GM23248 (cell line): Measurements from ENCODE around the gene TAS2R13. TPM values are rescaled to one million over a fixed set of nuclear protein-coding genes. Genes with fewer than 3 reads are reported as not detected.

Experiments
- DNase-seq: peaks from one replicate; pipeline ENCODE4 v3.0.0-alpha.2; 2015
- H2AFZ ChIP-seq: fragments of 200-600 bp; sonication (generic); 2 replicates; pipeline ENCODE4 v1.6.1; 2016; ENCODE audit warnings: antibody characterized with exemption
- H3F3A ChIP-seq: fragments of 200-600 bp; sonication (generic); 2 replicates; pipeline ENCODE4 v1.6.1; 2016; ENCODE audit warnings: mild to moderate bottlenecking, antibody characterized with exemption, mixed run types; ENCODE audit not compliant: insufficient read depth
- H3K27ac ChIP-seq: fragments of 200-600 bp; sonication (generic); 2 replicates; pipeline ENCODE4 v1.5.1; 2016; ENCODE audit warnings: mild to moderate bottlenecking
- H3K27me3 ChIP-seq: fragments of 200-600 bp; sonication (generic); replicated peaks from 2 replicates; pipeline ENCODE4 v1.6.1; 2016; ENCODE audit warnings: mild to moderate bottlenecking; ENCODE audit not compliant: insufficient read depth
- H3K36me3 ChIP-seq: fragments of 200-600 bp; sonication (generic); 2 replicates; pipeline ENCODE4 v1.6.1; 2016; ENCODE audit warnings: low read depth, mild to moderate bottlenecking
- H3K4me1 ChIP-seq: fragments of 200-600 bp; sonication (generic); 2 replicates; pipeline ENCODE4 v1.6.1; 2016; ENCODE audit warnings: mild to moderate bottlenecking; ENCODE audit not compliant: insufficient read depth
- H3K4me2 ChIP-seq: fragments of 200-600 bp; sonication (generic); one replicate; pipeline ENCODE4 v1.6.1; 2016; ENCODE audit warnings: mild to moderate bottlenecking; ENCODE audit not compliant: unreplicated experiment
- H3K4me3 ChIP-seq: fragments of 200-600 bp; sonication (generic); 2 replicates; pipeline ENCODE4 v1.5.1; 2016; ENCODE audit warnings: mild to moderate bottlenecking
- H3K79me2 ChIP-seq: fragments of 200-600 bp; sonication (generic); 2 replicates; pipeline ENCODE4 v1.6.1; 2016; ENCODE audit warnings: mild to moderate bottlenecking; ENCODE audit not compliant: insufficient read depth
- H3K9ac ChIP-seq: fragments of 200-600 bp; sonication (generic); 2 replicates; pipeline ENCODE4 v1.6.1; 2016; ENCODE audit warnings: mild to moderate bottlenecking
- H3K9me2 ChIP-seq: fragments of 200-600 bp; sonication (generic); 2 replicates; pipeline ENCODE4 v1.6.1; 2016; ENCODE audit warnings: mixed run types, mild to moderate bottlenecking, moderate library complexity; ENCODE audit not compliant: insufficient read depth
- H3K9me3 ChIP-seq: fragments of 200-600 bp; sonication (generic); one replicate; pipeline ENCODE4 v1.6.1; 2017; ENCODE audit warnings: low read depth
- H4K20me1 ChIP-seq: fragments of 200-600 bp; sonication (generic); 2 replicates; pipeline ENCODE4 v1.6.0; 2016; ENCODE audit not compliant: insufficient read depth
- EZH2 ChIP-seq: fragments of 200-600 bp; sonication (generic); IDR thresholded peaks from 2 replicates; pipeline ENCODE4 v1.6.1; 2018; ENCODE audit warnings: antibody characterized with exemption, mild to moderate bottlenecking; ENCODE audit not compliant: insufficient read depth, poor library complexity, severe bottlenecking
- EZH2phosphoT487 ChIP-seq: fragments of 200-600 bp; sonication (generic); IDR thresholded peaks from 2 replicates; pipeline ENCODE4 v1.6.1; 2018; ENCODE audit warnings: antibody characterized with exemption, moderate library complexity, mild to moderate bottlenecking, low read depth; ENCODE audit not compliant: insufficient read depth
- WGBS, 2 experiments: methylation state at CpG; one replicate each; pipeline ENCODE4 v1.1.6; 2015 to 2017; ENCODE audit warnings: low lambda C conversion rate in 2 of 2, low coverage in 1 of 2; ENCODE audit errors: missing lambda C conversion rate in 2 of 2; 5-methylcytosine and 5-hydroxymethylcytosine counted together
- in situ Hi-C: fragments of 300-500 bp; cut with MboI; formaldehyde crosslinking; loops from 2 replicates; pipeline ENCODE4 v1.15.0; 2020
- polyA plus RNA-seq: library from polyadenylated mRNA; unstranded; fragments of >200 nt; fragmentation: Nextera tagmentation; extraction: Ambion mirVana; gene quantifications from 2 replicates; pipeline ENCODE4 v1.2.1, GENCODE V29; 2016
- total RNA-seq: library from RNA; depleted of rRNA; stranded (reverse); fragments of >200 nt; shearing (Covaris generic); gene quantifications from 2 replicates; pipeline ENCODE4 v1.2.3, GENCODE V29; 2014

TAS2R13 gene
- total and polyA plus RNA-seq, 2 experiments from 2014 or later, result 0.32 TPM; not detected in 1

- no peak overlapping the region for H2AFZ ChIP-seq
- H3K4me2 ChIP-seq, result no peak overlapping the region
- no peaks in the 10 kb centered on the region for H3K9me3 ChIP-seq
- H3F3A ChIP-seq, result no peaks in the 10 kb centered on the region
- no peaks in the 10 kb centered on the region for H3K4me1 ChIP-seq
- no peaks in the 10 kb centered on the region for H3K27me3 ChIP-seq
- in situ Hi-C loops, result no loop called here
- H3K4me3 ChIP-seq, result no peak overlapping the region
- no peaks in the 10 kb centered on the region for H3K9me2 ChIP-seq
- TF ChIP-seq EZH2phosphoT487 (no peak), EZH2 (no peak)
- H4K20me1 ChIP-seq, result no peaks in the 10 kb centered on the region
- DNase-seq, result no peak
- no peak overlapping the region for H3K9ac ChIP-seq
- H3K36me3 ChIP-seq, result no peaks in the 10 kb centered on the region
- no peaks in the 10 kb centered on the region for H3K79me2 ChIP-seq
- no peak overlapping the region for H3K27ac ChIP-seq
Observed at GRCh38 chr12:10889226-10889625, 20.1 kb downstream of the TAS2R13 start.

GRCh38 chr12:10884086-10884725 lies 25.2 kb downstream of the TAS2R13 start, which contains the start of gene PRH1:
TSS of gene PRH1 (minus strand) at chr12:10884255. CDS start at chr12:10884217, 38 bp downstream.
- H3K27me3 ChIP-seq, result no peaks in the 10 kb centered on the region
- H4K20me1 ChIP-seq, result no peaks in the 10 kb centered on the region
- H3K4me1 ChIP-seq, result no peaks in the 10 kb centered on the region
- DNase-seq, result no peak
- H3K79me2 ChIP-seq, result no peaks in the 10 kb centered on the region
- no peak within 1 kb of the TSS for H3K4me3 ChIP-seq
- in situ Hi-C loops, result no loop called here
- H3K9me3 ChIP-seq, result no peaks in the 10 kb centered on the region
- TF ChIP-seq EZH2phosphoT487 (no peak), EZH2 (no peak)
- no peak within 1 kb of the TSS for H3K4me2 ChIP-seq
- no peaks in the 10 kb centered on the region for H3K9me2 ChIP-seq
- H3K9ac ChIP-seq, result no peak within 1 kb of the TSS
- no peaks in the 10 kb centered on the region for H3K36me3 ChIP-seq
- no peak within 1 kb of the TSS for H2AFZ ChIP-seq
- WGBS, 2 experiments, result 93 to 94% methylated on average over 6 of the region's 6 CpGs
- H3F3A ChIP-seq, result no peaks in the 10 kb centered on the region
- no peak within 1 kb of the TSS for H3K27ac ChIP-seq

- Histone ChIP-seq H4K20me1 (no peaks in the 10 kb centered on the region), H3K36me3 (no peaks in the 10 kb centered on the region), H2AFZ (no peak overlapping the region), H3F3A (no peaks in the 10 kb centered on the region), H3K4me2 (no peak overlapping the region), H3K79me2 (no peaks in the 10 kb centered on the region), H3K9ac (no peak overlapping the region), H3K9me3 (no peaks in the 10 kb centered on the region), H3K4me1 (no peaks in the 10 kb centered on the region), H3K4me3 (no peak overlapping the region), H3K27me3 (no peaks in the 10 kb centered on the region), H3K9me2 (no peaks in the 10 kb centered on the region), H3K27ac (no peak overlapping the region)
- WGBS, 2 experiments, result 94 to 96% methylated on average over 2 of the region's 2 CpGs
- TF ChIP-seq EZH2phosphoT487 (no peak), EZH2 (no peak)
- DNase-seq, result no peak
- in situ Hi-C loops, result no loop called here
Observed at GRCh38 chr12:10873378-10873777, 36.0 kb downstream of the TAS2R13 start.

GRCh38 chr12:10867381-10867780 lies 42.0 kb downstream of the TAS2R13 start:
- Histone ChIP-seq H3K79me2 (no peaks in the 10 kb centered on the region), H4K20me1 (no peaks in the 10 kb centered on the region), H2AFZ (no peak overlapping the region), H3F3A (no peaks in the 10 kb centered on the region), H3K36me3 (no peaks in the 10 kb centered on the region), H3K4me2 (no peak overlapping the region), H3K4me3 (no peak overlapping the region), H3K27me3 (no peaks in the 10 kb centered on the region), H3K27ac (no peak overlapping the region), H3K4me1 (no peaks in the 10 kb centered on the region), H3K9me2 (no peaks in the 10 kb centered on the region), H3K9me3 (no peaks in the 10 kb centered on the region), H3K9ac (no peak overlapping the region)
- no peak for DNase-seq
- 74% methylated on average over 2 of the region's 2 CpGs for WGBS, 2 experiments
- in situ Hi-C loops, result no loop called here
- TF ChIP-seq EZH2phosphoT487 (no peak), EZH2 (no peak)
